GM21367 (cell line): ENCODE results near the gene KIF26A.
"Not testable (repeated sequence)": the region's sequence is repeated elsewhere in the genome, so short reads cannot be mapped to it uniquely, and the experiment has no call there.

Source experiments
- ATAC-seq: cut with Tn5 transposase; IDR thresholded peaks from one replicate; pipeline ENCODE4 v1.9.1; 2021; ENCODE audit not compliant: unreplicated experiment

The KIF26A gene

GRCh38 chr14:104206281-104206904, 68.0 kb downstream of the KIF26A start:
- ATAC-seq, result no peak

- ATAC-seq, result no peak
Observed at GRCh38 chr14:104207142-104208014, 69.0 kb downstream of the KIF26A start.

DNA sequence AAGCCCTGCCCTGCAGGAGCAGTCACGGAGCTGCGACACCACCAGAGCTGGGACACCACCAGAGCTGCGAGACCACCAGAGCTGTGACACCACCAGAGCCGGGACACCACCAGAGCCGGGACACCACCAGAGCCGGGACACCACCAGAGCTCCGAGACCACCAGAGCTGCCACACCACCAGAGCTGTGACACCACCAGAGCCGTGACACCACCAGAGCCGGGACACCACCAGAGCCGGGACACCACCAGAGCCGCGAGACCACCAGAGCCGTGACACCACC, 69.6 kb downstream of the KIF26A start:
- not testable (repeated sequence) for ATAC-seq

DNA sequence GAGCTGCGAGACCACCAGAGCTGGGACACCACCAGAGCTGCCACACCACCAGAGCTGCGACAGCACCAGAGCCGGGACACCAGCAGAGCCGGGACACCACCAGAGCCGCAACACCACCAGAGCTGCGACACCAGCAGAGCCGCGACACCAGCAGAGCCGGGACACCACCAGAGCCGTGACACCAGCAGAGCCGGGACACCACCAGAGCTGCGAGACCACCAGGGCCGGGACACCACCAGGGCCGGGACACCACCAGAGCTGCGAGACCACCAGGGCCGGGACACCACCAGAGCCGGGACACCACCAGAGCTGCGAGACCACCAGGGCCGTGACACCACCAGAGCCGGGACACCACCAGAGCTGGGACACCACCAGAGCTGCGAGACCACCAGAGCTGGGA, 69.9 kb downstream of the KIF26A start:
- ATAC-seq, result not testable (repeated sequence)

- ATAC-seq, result not testable (repeated sequence)
Observed at GRCh38 chr14:104209071-104209470, 70.7 kb downstream of the KIF26A start.

- ATAC-seq, result no peak
Observed at GRCh38 chr14:104209985-104210816, 71.8 kb downstream of the KIF26A start.

DNA sequence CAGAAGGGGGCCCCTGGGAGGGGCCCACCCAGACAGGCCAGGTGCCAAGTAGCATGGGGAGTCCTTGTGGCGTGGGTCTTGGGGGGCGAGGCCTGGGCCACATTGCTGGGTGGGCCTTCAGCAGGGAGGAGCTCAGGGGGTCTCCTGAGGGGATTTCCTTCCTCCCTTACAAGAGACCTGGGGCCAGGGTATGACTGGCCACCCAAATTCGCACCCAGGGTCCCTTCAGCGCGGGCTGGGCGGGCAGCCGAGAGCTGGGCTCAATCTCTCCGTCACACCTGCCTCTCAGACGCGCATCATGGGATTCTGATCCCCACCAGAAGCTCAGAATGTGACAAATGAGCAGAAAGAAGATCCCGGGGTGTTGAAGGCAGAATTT, 72.4 kb downstream of the KIF26A start:
- no peak for ATAC-seq

GRCh38 chr14:104211215-104211614, 72.8 kb downstream of the KIF26A start:
- ATAC-seq, result no peak

GRCh38 chr14:104211741-104212140, 73.4 kb downstream of the KIF26A start:
- ATAC-seq, result no peak

- no peak for ATAC-seq
Observed at GRCh38 chr14:104212206-104213095, 74.1 kb downstream of the KIF26A start.

DNA sequence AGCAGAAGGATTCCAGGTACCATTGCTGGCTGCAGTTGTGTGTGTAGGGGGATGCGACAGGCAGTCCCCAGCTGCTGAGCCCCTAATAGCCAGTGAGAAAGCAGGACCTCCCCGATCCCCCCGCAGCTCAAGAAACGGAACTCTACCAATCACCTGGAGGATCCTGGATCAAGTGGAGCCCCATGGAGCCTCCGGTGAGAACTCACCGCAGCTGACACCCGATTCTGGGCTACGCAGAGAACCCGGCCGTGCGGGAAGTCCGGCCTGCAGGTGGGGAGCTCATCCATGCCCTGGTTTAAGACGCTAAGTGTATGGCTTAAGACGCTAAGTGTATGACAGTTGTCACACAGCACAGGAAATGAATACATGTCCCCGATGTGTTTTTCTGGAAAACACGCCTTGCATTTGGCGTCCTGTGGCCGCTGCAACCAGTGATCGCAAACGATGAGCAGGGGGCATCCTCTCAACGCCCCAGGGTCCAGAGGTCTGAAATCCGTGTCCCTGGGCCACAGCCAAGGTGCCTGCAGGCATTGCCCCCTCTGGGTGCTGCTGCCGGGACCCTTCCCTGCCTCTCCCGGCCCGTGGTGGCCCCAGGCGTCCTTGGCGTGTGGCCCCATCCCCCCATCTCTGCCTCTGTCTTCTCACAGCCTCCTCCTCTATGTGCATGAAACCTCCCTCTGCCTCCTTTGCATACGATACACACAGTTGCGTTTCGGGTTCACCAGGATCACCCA, 75.1 kb downstream of the KIF26A start:
- ATAC-seq, result no peak

- ATAC-seq, result no peak
Observed at GRCh38 chr14:104214431-104215218, 76.2 kb downstream of the KIF26A start.

GRCh38 chr14:104215706-104216334, 77.4 kb downstream of the KIF26A start:
- ATAC-seq, result no peak

GRCh38 chr14:104216457-104216856, 78.1 kb downstream of the KIF26A start:
- no peak for ATAC-seq

DNA sequence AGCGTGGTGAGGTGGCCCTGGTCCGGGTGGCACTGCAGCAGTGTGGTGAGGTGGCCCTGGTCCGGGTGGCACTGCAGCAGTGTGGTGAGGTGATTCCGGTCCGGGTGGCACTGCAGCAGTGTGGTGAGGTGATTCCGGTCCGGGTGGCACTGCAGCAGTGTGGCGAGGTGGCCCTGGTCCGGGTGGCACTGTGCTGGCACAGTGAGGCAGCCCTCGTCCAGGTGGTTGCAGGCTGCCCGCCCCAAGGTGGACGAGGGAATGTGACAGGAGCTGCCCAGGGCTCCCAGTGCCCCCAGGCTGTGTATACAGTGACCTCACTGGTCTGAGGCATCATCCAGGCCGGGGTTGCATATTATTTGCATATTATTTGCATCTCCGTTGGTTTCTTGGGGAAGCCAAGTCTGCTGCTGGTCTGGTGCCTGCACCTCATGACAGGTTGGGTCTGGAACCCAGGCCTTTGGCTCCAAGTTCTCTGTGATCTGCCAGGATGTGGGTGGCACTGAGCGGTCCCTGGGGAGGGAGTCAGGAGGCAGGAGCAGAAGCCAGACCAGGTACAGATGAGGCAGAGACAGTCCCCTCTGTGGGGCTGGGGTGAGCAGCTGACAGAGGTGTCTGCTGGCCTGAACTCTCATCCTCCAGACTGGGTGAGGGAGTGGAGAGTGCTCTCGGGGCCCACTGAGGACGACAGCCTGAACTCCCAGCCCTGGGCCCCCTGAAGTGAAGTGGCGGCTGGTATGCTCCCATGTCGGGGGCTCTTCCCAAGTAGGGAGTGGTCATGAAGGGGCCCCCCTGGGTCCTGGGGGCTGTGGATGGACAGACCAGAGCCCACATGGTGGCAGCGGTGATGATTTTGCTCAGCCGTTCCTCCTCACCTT, 79.3 kb downstream of the KIF26A start:
- ATAC-seq, result no peak

- ATAC-seq, result no peak
Observed at GRCh38 chr14:104218361-104219180, 80.2 kb downstream of the KIF26A start.

GRCh38 chr14:104219731-104220214, 81.4 kb downstream of the KIF26A start:
- no peak for ATAC-seq
